ENCODE measurements around the gene SEMA4A.
"Not testable (repeated sequence)": the region's sequence is repeated elsewhere in the genome, so short reads cannot be mapped to it uniquely, and the experiment has no call there.

SEMA4A gene

GRCh38 chr1:156198831-156199349 is 45.5 kb downstream of the SEMA4A start:
- DNase-seq = no peak

- no peak for DNase-seq
These were observed 46.7 kb downstream of the SEMA4A start for GRCh38 chr1:156200044-156200443.

GRCh38 chr1:156203331-156203730 is 49.9 kb downstream of the SEMA4A start:
- peak; percentile 60 for DNase-seq

- DNase-seq = no peak
These were observed 51.3 kb downstream of the SEMA4A start for GRCh38 chr1:156204686-156205085.

GRCh38 chr1:156211243-156211642 is 57.9 kb downstream of the SEMA4A start:
- no peak for DNase-seq

- no peak for DNase-seq
These were observed 58.7 kb downstream of the SEMA4A start for GRCh38 chr1:156212130-156212529.

GRCh38 chr1:156212833-156213643 is 59.7 kb downstream of the SEMA4A start, which contains the start of gene PMF1:
PMF1 (plus strand) TSS chr1:156213007; CDS start chr1:156213016, 9 bp downstream.
- peak; percentile 97 for DNase-seq

- no peak for DNase-seq
These were observed 60.2 kb downstream of the SEMA4A start for GRCh38 chr1:156213644-156213966.

- DNase-seq = peak; percentile 76
These were observed 60.8 kb downstream of the SEMA4A start for GRCh38 chr1:156214024-156214748.

- DNase-seq = not testable (repeated sequence)
These were observed 63.1 kb downstream of the SEMA4A start for GRCh38 chr1:156216361-156217086.

GRCh38 chr1:156217871-156218270 is 64.5 kb downstream of the SEMA4A start:
- DNase-seq = peak; percentile 26

- DNase-seq = no peak
These were observed 66.8 kb downstream of the SEMA4A start for GRCh38 chr1:156220226-156220625.

GRCh38 chr1:156221986-156222692 is 68.8 kb downstream of the SEMA4A start:
- no peak for DNase-seq

GRCh38 chr1:156225677-156226014 is 72.3 kb downstream of the SEMA4A start:
- no peak for DNase-seq

- DNase-seq = no peak
These were observed 72.7 kb downstream of the SEMA4A start for GRCh38 chr1:156226116-156226538.

GRCh38 chr1:156226782-156227181 is 73.4 kb downstream of the SEMA4A start:
- no peak for DNase-seq

All from fibroblast of skin of right biceps (primary cell).